ENCODE results near the gene ROPN1. TPM values are rescaled to one million over a fixed set of nuclear protein-coding genes. Genes with fewer than 3 reads are reported as not detected.
"Not testable (repeated sequence)": the region's sequence is repeated elsewhere in the genome, so short reads cannot be mapped to it uniquely, and the experiment has no call there.

ROPN1 gene
- total and polyA plus RNA-seq, 2 experiments from 2014 or later, result 0.11 TPM; not detected in 1

- TF ChIP-seq ZNF462 (CRISPR knock-in tag; IDR thresholded peaks at IDR 0.05) (no peak), POLR2AphosphoS5 (IDR thresholded peaks at IDR 0.05; ENCODE audit: low read depth) (no peak)
These were observed 11.4 kb downstream of the ROPN1 start (continued) for GRCh38 chr3:123980539-123980938.

- H3K36me3 Mint-ChIP-seq (ENCODE audit: low read depth); H3K4me1 ChIP-seq (ENCODE audit: insufficient read depth); H4K20me1 ChIP-seq (replicated peaks; ENCODE audit: insufficient read depth); H3K36me3 ChIP-seq (ENCODE audit: insufficient read depth); H3K9me2 ChIP-seq (ENCODE audit: insufficient read depth); H3K79me2 ChIP-seq (replicated peaks; ENCODE audit: insufficient read depth); H3K4me1 Mint-ChIP-seq; H3K27ac ChIP-seq (ENCODE audit: low read depth); H3K27ac Mint-ChIP-seq; H3K27me3 Mint-ChIP-seq (ENCODE audit: insufficient read depth, low read depth, poor library complexity); H3K9me3 Mint-ChIP-seq; H3F3A ChIP-seq (replicated peaks; ENCODE audit: low read depth); H3K27me3 ChIP-seq (ENCODE audit: insufficient read depth): not testable (repeated sequence)
- H3K4me3 Mint-ChIP-seq, result peak overlapping the region; percentile 70
- peak; percentile 72 to 77 for TF ChIP-seq CTCF (conservative IDR thresholded peaks at IDR 0.05; ENCODE audit: low read depth in 2 of 2)
- TF ChIP-seq POLR2AphosphoS5 (IDR thresholded peaks at IDR 0.05; ENCODE audit: low read depth), result 0 out of 2 replicates have a peak, but pooled peaks have one; percentile 14
- peak; percentile 91 for ATAC-seq
- peak overlapping the region; percentile 89 for H3K4me2 ChIP-seq
- peak; percentile 63 for DNase-seq (ENCODE audit: low spot score)
- peak overlapping the region; percentile 68 for H3K4me3 ChIP-seq
- H2AFZ ChIP-seq, result peak overlapping the region; percentile 93
These were observed 12.1 kb downstream of the ROPN1 start for GRCh38 chr3:123979525-123980501.

- not testable (repeated sequence) for H3K27me3 ChIP-seq (ENCODE audit: insufficient read depth); H3K9me2 ChIP-seq (ENCODE audit: insufficient read depth); H3K27ac ChIP-seq (ENCODE audit: low read depth); H3K4me1 ChIP-seq (ENCODE audit: insufficient read depth); ATAC-seq; H3K4me3 ChIP-seq; H3F3A ChIP-seq (replicated peaks; ENCODE audit: low read depth); H3K36me3 ChIP-seq (ENCODE audit: insufficient read depth); H3K4me3 Mint-ChIP-seq; H2AFZ ChIP-seq; H3K4me2 ChIP-seq; H3K79me2 ChIP-seq (replicated peaks; ENCODE audit: insufficient read depth); H3K9me3 Mint-ChIP-seq; H3K27ac Mint-ChIP-seq; DNase-seq (ENCODE audit: low spot score); H3K36me3 Mint-ChIP-seq (ENCODE audit: low read depth); H3K27me3 Mint-ChIP-seq (ENCODE audit: insufficient read depth, low read depth, poor library complexity); H3K4me1 Mint-ChIP-seq; H4K20me1 ChIP-seq (replicated peaks; ENCODE audit: insufficient read depth)
These were observed 15.0 kb downstream of the ROPN1 start for GRCh38 chr3:123976904-123977303.

GRCh38 chr3:123976181-123976898 lies 15.6 kb downstream of the ROPN1 start:
- H2AFZ ChIP-seq, result not testable (repeated sequence)

More at GRCh38 chr3:123976181-123976898, 15.6 kb downstream of the ROPN1 start:
- not testable (repeated sequence) for ATAC-seq; H3K4me3 Mint-ChIP-seq; H3F3A ChIP-seq (replicated peaks; ENCODE audit: low read depth); H3K27me3 ChIP-seq (ENCODE audit: insufficient read depth); H4K20me1 ChIP-seq (replicated peaks; ENCODE audit: insufficient read depth); H3K4me1 ChIP-seq (ENCODE audit: insufficient read depth); H3K4me3 ChIP-seq; H3K27ac ChIP-seq (ENCODE audit: low read depth); H3K4me2 ChIP-seq; DNase-seq (ENCODE audit: low spot score); H3K4me1 Mint-ChIP-seq; H3K27me3 Mint-ChIP-seq (ENCODE audit: insufficient read depth, low read depth, poor library complexity); H3K9me3 Mint-ChIP-seq; H3K79me2 ChIP-seq (replicated peaks; ENCODE audit: insufficient read depth); H3K9me2 ChIP-seq (ENCODE audit: insufficient read depth); H3K36me3 Mint-ChIP-seq (ENCODE audit: low read depth); H3K27ac Mint-ChIP-seq; H3K36me3 ChIP-seq (ENCODE audit: insufficient read depth)

Measured in GM23338 (cell line).